VCaP (cell line): ENCODE data around the gene ALPK3.
A peak's percentile ranks its signal among the peaks of the same experiment; 100 is the strongest.

Experiments used
- H3K27ac ChIP-seq: fragments of 450-650 bp; 2 replicates; pipeline ENCODE4 v1.5.1; 2017
- TF ChIP-seq, protein P1 (sequence below): fragments of 450-650 bp; conservative IDR thresholded peaks from 2 replicates; pipeline ENCODE4 v1.5.1; 2017; ENCODE audit warnings: mild to moderate bottlenecking, moderate library complexity

Gene ALPK3

DNA sequence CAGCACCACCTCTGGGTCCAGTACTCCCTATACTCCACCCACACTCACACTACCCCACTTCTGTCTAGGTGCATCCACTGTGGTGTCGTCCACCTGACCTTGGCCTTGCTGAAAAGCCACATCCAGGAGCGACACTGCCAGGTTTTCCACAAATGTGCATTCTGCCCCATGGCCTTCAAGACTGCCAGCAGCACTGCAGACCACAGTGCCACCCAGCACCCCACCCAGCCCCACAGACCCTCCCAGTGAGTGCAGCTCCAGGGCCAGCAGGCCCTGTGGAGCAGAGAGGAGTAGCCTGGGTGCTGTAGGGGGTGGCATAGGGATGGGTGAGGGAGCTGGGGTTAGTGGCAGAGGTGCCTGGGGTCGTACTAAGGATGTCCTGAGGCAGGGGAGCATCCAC is 19.4 kb upstream of the ALPK3 start:
- TF ChIP-seq, protein P1, sequence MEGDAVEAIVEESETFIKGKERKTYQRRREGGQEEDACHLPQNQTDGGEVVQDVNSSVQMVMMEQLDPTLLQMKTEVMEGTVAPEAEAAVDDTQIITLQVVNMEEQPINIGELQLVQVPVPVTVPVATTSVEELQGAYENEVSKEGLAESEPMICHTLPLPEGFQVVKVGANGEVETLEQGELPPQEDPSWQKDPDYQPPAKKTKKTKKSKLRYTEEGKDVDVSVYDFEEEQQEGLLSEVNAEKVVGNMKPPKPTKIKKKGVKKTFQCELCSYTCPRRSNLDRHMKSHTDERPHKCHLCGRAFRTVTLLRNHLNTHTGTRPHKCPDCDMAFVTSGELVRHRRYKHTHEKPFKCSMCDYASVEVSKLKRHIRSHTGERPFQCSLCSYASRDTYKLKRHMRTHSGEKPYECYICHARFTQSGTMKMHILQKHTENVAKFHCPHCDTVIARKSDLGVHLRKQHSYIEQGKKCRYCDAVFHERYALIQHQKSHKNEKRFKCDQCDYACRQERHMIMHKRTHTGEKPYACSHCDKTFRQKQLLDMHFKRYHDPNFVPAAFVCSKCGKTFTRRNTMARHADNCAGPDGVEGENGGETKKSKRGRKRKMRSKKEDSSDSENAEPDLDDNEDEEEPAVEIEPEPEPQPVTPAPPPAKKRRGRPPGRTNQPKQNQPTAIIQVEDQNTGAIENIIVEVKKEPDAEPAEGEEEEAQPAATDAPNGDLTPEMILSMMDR: no peak
- no peak overlapping the region for H3K27ac ChIP-seq

DNA sequence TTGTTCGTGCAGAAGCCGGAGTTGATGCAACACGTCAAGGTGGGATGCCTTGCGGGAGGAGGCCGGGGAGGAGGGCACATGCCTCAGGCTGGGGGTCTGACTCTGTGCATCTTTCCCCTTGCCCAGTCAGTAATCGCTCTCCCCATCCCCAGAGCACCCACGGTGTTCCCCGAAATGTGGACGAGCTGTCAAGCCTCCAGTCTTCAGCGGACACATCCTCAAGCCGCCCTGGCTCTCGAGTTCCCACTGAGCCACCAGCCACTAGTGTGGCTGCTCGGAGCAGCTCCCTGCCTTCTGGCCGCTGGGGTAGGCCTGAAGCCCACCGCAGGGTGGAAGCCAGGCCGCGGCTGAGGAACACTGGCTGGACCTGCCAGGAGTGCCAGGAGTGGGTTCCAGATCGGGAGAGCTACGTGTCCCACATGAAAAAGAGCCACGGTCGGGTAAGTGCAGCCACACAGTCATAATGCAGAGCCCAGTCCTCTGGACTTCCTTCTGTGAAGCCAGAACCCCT is 18.7 kb upstream of the ALPK3 start:
- no peak overlapping the region for H3K27ac ChIP-seq
- TF ChIP-seq, protein P1: no peak

DNA sequence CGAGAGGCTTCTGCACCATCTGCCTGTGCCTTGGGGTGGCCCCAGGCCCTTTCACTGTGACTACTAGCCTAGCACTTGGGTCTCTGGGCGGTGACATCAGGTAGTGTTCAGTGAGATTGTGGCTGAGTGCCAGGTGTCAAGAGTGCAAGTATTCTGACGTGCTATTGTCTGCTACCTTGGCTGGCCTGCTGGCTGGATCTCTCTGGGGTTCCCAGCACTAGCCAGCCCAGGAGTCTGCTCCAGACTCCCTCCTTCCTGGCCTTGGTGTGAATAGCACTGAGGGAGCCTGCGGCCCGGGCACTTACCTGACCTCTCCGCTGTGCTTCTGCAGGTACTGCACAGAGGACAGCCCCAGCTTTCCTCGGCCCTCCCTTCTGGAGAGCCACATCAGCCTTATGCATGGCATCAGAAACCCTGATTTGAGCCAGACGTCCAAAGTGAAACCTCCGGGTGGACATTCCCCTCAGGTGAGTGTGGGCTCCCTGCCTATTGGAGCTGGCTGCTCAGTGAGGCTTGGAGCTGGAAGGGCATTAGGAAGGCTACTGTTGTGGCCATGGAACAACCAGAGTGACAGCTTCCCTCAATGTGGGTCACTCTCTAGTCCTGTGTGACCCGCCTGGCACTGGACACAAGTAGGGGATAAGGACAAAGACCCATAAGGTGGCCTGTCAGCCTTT is 17.5 kb upstream of the ALPK3 start:
- TF ChIP-seq, protein P1: no peak
- no peak overlapping the region for H3K27ac ChIP-seq

DNA sequence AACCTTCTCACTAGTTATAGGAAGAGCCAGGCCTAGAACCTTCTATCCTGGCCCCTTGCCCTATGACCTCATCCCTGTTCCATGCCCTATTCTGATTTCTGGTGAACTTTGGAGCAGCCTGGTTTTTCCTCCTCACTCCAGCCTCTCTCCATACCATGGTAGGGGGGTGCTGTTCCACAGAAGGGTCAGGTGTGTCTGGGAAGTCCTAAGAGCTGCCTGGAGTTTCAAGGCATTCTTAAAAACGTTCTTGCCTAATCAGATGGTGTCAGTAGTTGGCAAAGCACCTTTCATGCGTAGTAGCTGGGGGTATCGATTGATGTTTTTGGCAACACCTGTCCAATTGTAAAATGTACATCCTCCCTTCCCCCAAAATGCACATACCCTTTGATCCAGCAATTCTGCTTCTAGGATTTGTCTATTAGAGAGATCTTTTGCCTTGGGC is 16.8 kb upstream of the ALPK3 start:
- TF ChIP-seq, protein P1: no peak
- H3K27ac ChIP-seq: no peak overlapping the region

DNA sequence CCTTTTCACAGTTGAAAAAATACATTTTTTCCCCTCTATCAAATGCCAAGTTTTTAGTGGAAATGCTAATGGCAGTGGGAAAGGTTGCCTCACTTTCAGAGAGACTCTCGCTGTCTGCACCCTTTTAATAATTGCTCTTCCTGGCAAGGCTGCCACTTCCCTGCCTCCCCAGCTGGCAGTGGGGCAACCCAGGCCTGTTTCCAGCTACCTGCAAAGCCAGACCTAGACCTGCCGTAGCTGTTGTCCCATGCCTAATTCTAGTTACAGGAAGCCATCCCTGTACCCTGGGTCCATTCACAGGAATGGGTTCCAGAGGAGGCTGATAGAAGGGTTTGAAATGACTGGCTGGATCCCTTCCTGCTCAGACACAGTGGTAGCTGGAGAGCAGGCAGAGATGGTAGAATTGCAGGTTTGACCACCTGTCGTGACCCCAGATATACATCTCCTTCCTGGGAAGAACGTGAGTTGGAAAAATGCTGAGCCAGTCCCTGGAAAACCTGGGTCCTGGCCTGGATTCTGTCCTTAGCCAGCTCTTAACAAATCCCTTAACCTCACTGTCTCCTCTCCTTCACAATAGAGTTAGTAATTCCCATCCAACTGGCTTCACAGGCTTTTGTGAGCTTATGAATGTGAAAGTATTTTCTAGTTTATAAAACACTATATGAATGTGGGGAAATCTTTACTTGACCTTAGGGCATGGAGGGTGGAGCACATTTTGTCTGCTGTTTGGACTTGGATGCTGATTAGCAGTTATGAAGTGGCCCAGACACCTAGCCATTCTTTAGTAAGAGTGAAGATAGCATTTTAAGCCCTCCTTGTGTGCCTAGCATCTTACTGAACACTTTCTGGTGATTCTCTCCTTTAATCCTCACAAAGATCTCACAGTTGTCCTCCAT is 12.9 kb upstream of the ALPK3 start:
- TF ChIP-seq, protein P1: no peak
- peak overlapping the region; percentile 60 for H3K27ac ChIP-seq

DNA sequence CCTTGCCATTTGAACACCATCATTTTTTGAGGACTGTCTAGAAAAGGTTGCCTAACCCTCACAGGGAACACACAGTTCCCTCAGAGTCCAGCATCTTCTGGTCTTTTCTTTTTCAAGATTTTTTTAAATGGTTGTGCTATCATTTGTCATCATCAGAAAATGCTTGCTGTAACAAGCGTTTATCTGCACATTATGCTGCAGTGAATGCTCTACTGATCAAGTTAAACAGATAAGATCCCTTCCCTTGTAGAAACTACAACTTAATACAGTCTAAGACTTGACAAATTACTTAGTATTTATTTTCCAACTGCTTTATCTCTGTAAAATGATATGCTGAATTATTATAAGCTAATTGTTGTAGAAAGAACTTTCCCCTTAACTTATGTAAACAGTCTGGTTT is 11.9 kb upstream of the ALPK3 start:
- peak overlapping the region; percentile 60 for H3K27ac ChIP-seq
- TF ChIP-seq, protein P1: no peak

DNA sequence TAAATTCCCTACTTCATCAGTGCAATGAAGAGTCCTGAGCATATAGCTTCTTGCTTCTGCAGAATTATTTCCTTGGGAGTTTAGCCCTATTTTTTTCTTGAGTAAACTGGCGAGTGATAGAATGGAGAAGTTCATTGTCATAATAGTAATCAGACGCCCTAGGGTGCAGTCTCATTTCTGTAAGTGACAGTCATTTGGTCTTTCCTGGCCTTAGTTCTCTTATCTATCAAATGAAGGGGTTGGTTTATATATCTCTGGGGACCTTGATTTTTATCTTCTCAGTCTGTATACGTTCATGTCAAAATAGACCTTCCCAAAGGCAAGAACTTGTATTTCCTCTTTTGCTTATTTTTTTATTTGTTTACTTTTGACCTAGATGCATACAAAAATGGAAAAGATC is 9.9 kb upstream of the ALPK3 start:
- no peak overlapping the region for H3K27ac ChIP-seq
- TF ChIP-seq, protein P1: no peak
